PC-3 (cell line): ENCODE measurements around the gene RNF222.

ENCODE experiments used
- EZH2 ChIP-seq: fragments of 300-600 bp; sonication (generic); IDR thresholded peaks from one replicate; pipeline ENCODE4 v1.6.1; 2017; ENCODE audit warnings: antibody characterized with exemption, mild to moderate bottlenecking, low read length; ENCODE audit not compliant: unreplicated experiment
- TF ChIP-seq, protein P1 (sequence below): fragments of 300-600 bp; sonication (generic); conservative IDR thresholded peaks from 2 replicates; pipeline ENCODE4 v1.5.1; 2017; ENCODE audit warnings: antibody characterized with exemption, low read depth, mild to moderate bottlenecking, low read length

DNA sequence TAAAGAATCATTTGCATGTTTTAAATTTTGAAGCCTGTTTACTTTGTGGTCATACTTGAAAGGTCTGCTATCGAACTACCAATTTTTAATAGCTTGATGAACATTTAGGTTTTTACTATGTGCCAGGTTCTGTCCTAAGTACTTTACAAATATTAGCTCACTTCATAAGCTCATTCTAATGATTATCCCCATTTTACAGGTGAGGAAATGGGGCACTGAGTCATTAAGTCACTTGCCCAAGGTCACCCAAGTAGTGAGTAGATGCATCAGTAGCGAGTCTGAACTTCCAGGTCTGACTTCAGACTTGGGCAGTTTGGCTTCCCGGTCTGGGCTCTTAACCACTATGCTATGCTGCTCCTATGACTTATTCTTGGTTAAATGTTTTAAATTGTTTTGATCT is 42.1 kb upstream of the RNF222 start:
- TF ChIP-seq, protein P1, sequence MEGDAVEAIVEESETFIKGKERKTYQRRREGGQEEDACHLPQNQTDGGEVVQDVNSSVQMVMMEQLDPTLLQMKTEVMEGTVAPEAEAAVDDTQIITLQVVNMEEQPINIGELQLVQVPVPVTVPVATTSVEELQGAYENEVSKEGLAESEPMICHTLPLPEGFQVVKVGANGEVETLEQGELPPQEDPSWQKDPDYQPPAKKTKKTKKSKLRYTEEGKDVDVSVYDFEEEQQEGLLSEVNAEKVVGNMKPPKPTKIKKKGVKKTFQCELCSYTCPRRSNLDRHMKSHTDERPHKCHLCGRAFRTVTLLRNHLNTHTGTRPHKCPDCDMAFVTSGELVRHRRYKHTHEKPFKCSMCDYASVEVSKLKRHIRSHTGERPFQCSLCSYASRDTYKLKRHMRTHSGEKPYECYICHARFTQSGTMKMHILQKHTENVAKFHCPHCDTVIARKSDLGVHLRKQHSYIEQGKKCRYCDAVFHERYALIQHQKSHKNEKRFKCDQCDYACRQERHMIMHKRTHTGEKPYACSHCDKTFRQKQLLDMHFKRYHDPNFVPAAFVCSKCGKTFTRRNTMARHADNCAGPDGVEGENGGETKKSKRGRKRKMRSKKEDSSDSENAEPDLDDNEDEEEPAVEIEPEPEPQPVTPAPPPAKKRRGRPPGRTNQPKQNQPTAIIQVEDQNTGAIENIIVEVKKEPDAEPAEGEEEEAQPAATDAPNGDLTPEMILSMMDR, result no peak
- TF ChIP-seq EZH2, result no peak
